Measurements from ENCODE around the gene KBTBD8. TPM values are rescaled to one million over a fixed set of nuclear protein-coding genes. Genes with fewer than 3 reads are reported as not detected.

Gene KBTBD8
- total and polyA plus RNA-seq, 9 of the 15 experiments (the other 6 are each of a cell fraction or from before 2014, with no cell fraction given) = 2.7 to 9.1 (median 5.6) TPM

DNA sequence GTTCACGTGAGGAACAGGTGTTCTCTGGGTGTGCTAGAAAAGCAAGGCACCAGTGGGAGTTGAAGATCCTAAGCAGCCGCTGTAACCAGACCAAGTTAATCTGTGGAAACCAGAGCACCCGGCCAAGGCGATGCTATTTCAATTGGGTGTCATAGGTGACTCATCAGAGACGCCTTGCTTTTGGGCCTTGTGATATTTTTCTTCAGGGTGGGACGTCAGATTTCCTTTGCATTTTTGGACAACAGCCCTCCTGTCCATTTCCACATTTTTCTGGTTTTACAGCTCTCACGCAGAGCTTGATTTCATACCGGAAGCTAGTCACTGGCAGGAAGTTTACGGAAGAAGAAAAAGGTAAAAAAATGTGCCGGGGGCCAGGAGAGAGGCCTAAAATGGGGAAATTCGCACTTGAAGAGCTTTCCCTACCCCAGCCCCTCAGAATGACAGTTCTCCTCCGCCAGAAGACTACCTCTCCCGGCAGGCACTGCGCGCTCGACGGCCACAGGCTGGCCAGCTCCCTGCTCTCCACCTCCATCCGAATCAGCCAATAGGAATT lies 471 bp upstream of the KBTBD8 start (continued):
- TF ChIP-seq, protein P1, sequence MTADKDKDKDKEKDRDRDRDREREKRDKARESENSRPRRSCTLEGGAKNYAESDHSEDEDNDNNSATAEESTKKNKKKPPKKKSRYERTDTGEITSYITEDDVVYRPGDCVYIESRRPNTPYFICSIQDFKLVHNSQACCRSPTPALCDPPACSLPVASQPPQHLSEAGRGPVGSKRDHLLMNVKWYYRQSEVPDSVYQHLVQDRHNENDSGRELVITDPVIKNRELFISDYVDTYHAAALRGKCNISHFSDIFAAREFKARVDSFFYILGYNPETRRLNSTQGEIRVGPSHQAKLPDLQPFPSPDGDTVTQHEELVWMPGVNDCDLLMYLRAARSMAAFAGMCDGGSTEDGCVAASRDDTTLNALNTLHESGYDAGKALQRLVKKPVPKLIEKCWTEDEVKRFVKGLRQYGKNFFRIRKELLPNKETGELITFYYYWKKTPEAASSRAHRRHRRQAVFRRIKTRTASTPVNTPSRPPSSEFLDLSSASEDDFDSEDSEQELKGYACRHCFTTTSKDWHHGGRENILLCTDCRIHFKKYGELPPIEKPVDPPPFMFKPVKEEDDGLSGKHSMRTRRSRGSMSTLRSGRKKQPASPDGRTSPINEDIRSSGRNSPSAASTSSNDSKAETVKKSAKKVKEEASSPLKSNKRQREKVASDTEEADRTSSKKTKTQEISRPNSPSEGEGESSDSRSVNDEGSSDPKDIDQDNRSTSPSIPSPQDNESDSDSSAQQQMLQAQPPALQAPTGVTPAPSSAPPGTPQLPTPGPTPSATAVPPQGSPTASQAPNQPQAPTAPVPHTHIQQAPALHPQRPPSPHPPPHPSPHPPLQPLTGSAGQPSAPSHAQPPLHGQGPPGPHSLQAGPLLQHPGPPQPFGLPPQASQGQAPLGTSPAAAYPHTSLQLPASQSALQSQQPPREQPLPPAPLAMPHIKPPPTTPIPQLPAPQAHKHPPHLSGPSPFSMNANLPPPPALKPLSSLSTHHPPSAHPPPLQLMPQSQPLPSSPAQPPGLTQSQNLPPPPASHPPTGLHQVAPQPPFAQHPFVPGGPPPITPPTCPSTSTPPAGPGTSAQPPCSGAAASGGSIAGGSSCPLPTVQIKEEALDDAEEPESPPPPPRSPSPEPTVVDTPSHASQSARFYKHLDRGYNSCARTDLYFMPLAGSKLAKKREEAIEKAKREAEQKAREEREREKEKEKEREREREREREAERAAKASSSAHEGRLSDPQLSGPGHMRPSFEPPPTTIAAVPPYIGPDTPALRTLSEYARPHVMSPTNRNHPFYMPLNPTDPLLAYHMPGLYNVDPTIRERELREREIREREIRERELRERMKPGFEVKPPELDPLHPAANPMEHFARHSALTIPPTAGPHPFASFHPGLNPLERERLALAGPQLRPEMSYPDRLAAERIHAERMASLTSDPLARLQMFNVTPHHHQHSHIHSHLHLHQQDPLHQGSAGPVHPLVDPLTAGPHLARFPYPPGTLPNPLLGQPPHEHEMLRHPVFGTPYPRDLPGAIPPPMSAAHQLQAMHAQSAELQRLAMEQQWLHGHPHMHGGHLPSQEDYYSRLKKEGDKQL (CRISPR knock-in tag; IDR thresholded peaks at IDR 0.05; ENCODE audit: borderline replicate concordance) = no peak
- TF ChIP-seq, protein P2, sequence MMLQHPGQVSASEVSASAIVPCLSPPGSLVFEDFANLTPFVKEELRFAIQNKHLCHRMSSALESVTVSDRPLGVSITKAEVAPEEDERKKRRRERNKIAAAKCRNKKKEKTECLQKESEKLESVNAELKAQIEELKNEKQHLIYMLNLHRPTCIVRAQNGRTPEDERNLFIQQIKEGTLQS (IDR thresholded peaks at IDR 0.05) = peak; percentile 91
- TF ChIP-seq, protein P2 (CRISPR knock-in tag; conservative IDR thresholded peaks at IDR 0.05) = no peak
- peak; percentile 22; the same call in 1 of the 2 replicates for TF ChIP-seq TAL1 (IDR thresholded peaks at IDR 0.05)
- TF ChIP-seq MAZ (CRISPR knock-in tag; conservative IDR thresholded peaks at IDR 0.05 in 1 of 2, IDR thresholded peaks at IDR 0.05 in 1 of 2) = 0 out of 4 replicates have a peak, but pooled peaks of 1 of the 2 experiments have one; percentile 33
- no peak for TF ChIP-seq TRIM25 (IDR thresholded peaks at IDR 0.05; ENCODE audit: borderline replicate concordance)
- no peak for TF ChIP-seq CTCF (IDR thresholded peaks at IDR 0.05 in 2 of 3, conservative IDR thresholded peaks at IDR 0.05 in 1 of 3; ENCODE audit: insufficient read depth in 2 of 3, low read depth in 1 of 3, low read length in 3 of 3)
- no peak for TF ChIP-seq NFATC3 (IDR thresholded peaks at IDR 0.05)
- no peak for TF ChIP-seq ZNF586 (CRISPR knock-in tag; conservative IDR thresholded peaks at IDR 0.05)
- no peak for TF ChIP-seq CTBP1 (IDR thresholded peaks at IDR 0.05; ENCODE audit: borderline replicate concordance)
- TF ChIP-seq CBFB (CRISPR knock-in tag; IDR thresholded peaks at IDR 0.05) = no peak
- no peak for TF ChIP-seq NR2C2 (CRISPR knock-in tag; IDR thresholded peaks at IDR 0.05)
- no peak for TF ChIP-seq NR2C2 (tag; IDR thresholded peaks at IDR 0.05)
- no peak for TF ChIP-seq ZNF24 (IDR thresholded peaks at IDR 0.05)
- no peak for TF ChIP-seq GATA2 (CRISPR knock-in tag; IDR thresholded peaks at IDR 0.05)
- no peak for TF ChIP-seq NR1H2 (CRISPR knock-in tag; IDR thresholded peaks at IDR 0.05)
